CD8-positive, alpha-beta memory T cell (primary cell): ENCODE measurements around the gene UTRN. TPM values are rescaled to one million over a fixed set of nuclear protein-coding genes. Genes with fewer than 3 reads are reported as not detected.

ENCODE experiments used
- CTCF ChIA-PET: fragments of 350-600 bp; sonication (Branson Sonifier 250); formaldehyde crosslinking; loops from one replicate; lab custom pipeline; 2021; ENCODE audit warnings: antibody characterized with exemption; lab: Charles Lee
- POLR2A ChIA-PET: fragments of 350-600 bp; sonication (Branson Sonifier 250); formaldehyde crosslinking; loops from one replicate; lab custom pipeline; 2021; ENCODE audit warnings: antibody characterized with exemption; lab: Charles Lee
- DNase-seq, 5 donors: peaks; one replicate each; pipeline versions ENCODE4 v3.0.0 to v3.0.0-alpha.2; 2020 to 2022; ENCODE audit warnings: mixed read lengths in 1 of 5
- H3K27ac ChIP-seq: one replicate; pipeline ENCODE4 v1.7.0; 2013; ENCODE audit warnings: low read depth, mild to moderate bottlenecking, low read length, moderate library complexity
- H3K27me3 ChIP-seq: 2 replicates; pipeline ENCODE4 v1.7.0; 2013; ENCODE audit warnings: low read length, mild to moderate bottlenecking; ENCODE audit not compliant: insufficient read depth, poor library complexity, severe bottlenecking
- H3K36me3 ChIP-seq: 2 replicates; pipeline ENCODE4 v1.7.0; 2013; ENCODE audit warnings: mild to moderate bottlenecking, low read length, moderate library complexity; ENCODE audit not compliant: insufficient read depth
- H3K4me1 ChIP-seq: 2 replicates; pipeline ENCODE4 v1.7.0; 2013; ENCODE audit warnings: mild to moderate bottlenecking, low read length, moderate library complexity; ENCODE audit not compliant: insufficient read depth
- H3K4me3 ChIP-seq: 2 replicates; pipeline ENCODE4 v1.7.0; 2013; ENCODE audit warnings: mild to moderate bottlenecking, low read length
- H3K9me3 ChIP-seq: 2 replicates; pipeline ENCODE4 v1.7.0; 2013; ENCODE audit warnings: mild to moderate bottlenecking, low read length
- H3K27ac Mint-ChIP-seq, 8 donors: one replicate each; pipeline ENCODE4 v1.8.0; 2020 to 2021; ENCODE audit warnings: mixed read lengths in 8 of 8, mild to moderate bottlenecking in 6 of 8, inconsistent platforms in 3 of 8, moderate library complexity in 3 of 8
- H3K27me3 Mint-ChIP-seq, 2 donors: one replicate each; pipeline ENCODE4 v1.8.0; 2020 to 2021; ENCODE audit warnings: mixed read lengths in 2 of 2, mild to moderate bottlenecking in 1 of 2, moderate library complexity in 1 of 2
- H3K36me3 Mint-ChIP-seq, 3 donors: one replicate each; pipeline ENCODE4 v1.8.0; 2020 to 2021; ENCODE audit warnings: mixed read lengths in 3 of 3, inconsistent platforms in 1 of 3, mild to moderate bottlenecking in 1 of 3
- H3K4me1 Mint-ChIP-seq, 3 donors: one replicate each; pipeline ENCODE4 v1.8.0; 2020 to 2021; ENCODE audit warnings: mixed read lengths in 3 of 3, inconsistent platforms in 1 of 3, mild to moderate bottlenecking in 1 of 3
- H3K4me3 Mint-ChIP-seq, 7 donors: one replicate each; pipeline ENCODE4 v1.8.0; 2020 to 2021; ENCODE audit warnings: mixed read lengths in 7 of 7, mild to moderate bottlenecking in 6 of 7, moderate library complexity in 4 of 7, inconsistent platforms in 2 of 7
- H3K9me3 Mint-ChIP-seq, 5 donors: one replicate each; pipeline ENCODE4 v1.8.0; 2020 to 2022; ENCODE audit warnings: mixed read lengths in 5 of 5, mild to moderate bottlenecking in 3 of 5, moderate library complexity in 2 of 5, inconsistent platforms in 1 of 5
- polyA plus RNA-seq: library from polyadenylated mRNA; unstranded; fragments of 300-500 nt; fragmentation: Illumina TruSeq; gene quantifications from one replicate; pipeline ENCODE4 v1.2.3, GENCODE V29; 2021
- total RNA-seq, 2 experiments: library from RNA; stranded (reverse); gene quantifications; one replicate each; pipeline ENCODE4 v1.2.3, GENCODE V29; 2021

UTRN gene
- total and polyA plus RNA-seq, 3 experiments from 2014 or later = 42.7 to 96.8 (median 42.8) TPM

GRCh38 chr6:144295981-144296767 is 11.0 kb downstream of the UTRN start:
- H3K27me3 ChIP-seq = no peaks in the 10 kb centered on the region
- Mint-ChIP-seq H3K27ac (peak overlapping the region in 2 of 8 donors; percentile 42 to 83), H3K27me3 (no peaks in the 10 kb centered on the region), H3K4me1 (peaks cover 8 to 12% (median 10%) of the 10 kb centered on the region in 3 donors), H3K4me3 (no peak overlapping the region), H3K9me3 (no peaks in the 10 kb centered on the region), H3K36me3 (peaks cover 0 to 7% (median 3%) of the 10 kb centered on the region in 3 donors)
- H3K9me3 ChIP-seq = no peaks in the 10 kb centered on the region
- no peak overlapping the region for H3K27ac ChIP-seq
- no peaks in the 10 kb centered on the region for H3K36me3 ChIP-seq
- H3K4me1 ChIP-seq = no peaks in the 10 kb centered on the region
- DNase-seq = no peak
- H3K4me3 ChIP-seq = no peak overlapping the region
- ChIA-PET CTCF (interaction anchor here (1.2 kb wide), 1 partner anchor 8 kb away, joined by 3 read pairs; no protein-coding TSS in a partner anchor), POLR2A (no interaction called here)

GRCh38 chr6:144296973-144297372 is 11.8 kb downstream of the UTRN start:
- Histone ChIP-seq H3K4me1 (no peaks in the 10 kb centered on the region), H3K27me3 (no peaks in the 10 kb centered on the region), H3K9me3 (no peaks in the 10 kb centered on the region), H3K27ac (no peak overlapping the region), H3K4me3 (no peak overlapping the region), H3K36me3 (no peaks in the 10 kb centered on the region)
- POLR2A ChIA-PET = no interaction called here
- Mint-ChIP-seq H3K4me3 (no peak overlapping the region), H3K9me3 (no peaks in the 10 kb centered on the region), H3K27ac (peak overlapping the region in 2 of 8 donors; percentile 15 to 83), H3K36me3 (peaks cover 0 to 7% (median 3%) of the 10 kb centered on the region in 3 donors), H3K4me1 (peaks cover 6 to 10% (median 10%) of the 10 kb centered on the region in 3 donors), H3K27me3 (no peaks in the 10 kb centered on the region)
- CTCF ChIA-PET = no interaction called here
- no peak for DNase-seq

DNA sequence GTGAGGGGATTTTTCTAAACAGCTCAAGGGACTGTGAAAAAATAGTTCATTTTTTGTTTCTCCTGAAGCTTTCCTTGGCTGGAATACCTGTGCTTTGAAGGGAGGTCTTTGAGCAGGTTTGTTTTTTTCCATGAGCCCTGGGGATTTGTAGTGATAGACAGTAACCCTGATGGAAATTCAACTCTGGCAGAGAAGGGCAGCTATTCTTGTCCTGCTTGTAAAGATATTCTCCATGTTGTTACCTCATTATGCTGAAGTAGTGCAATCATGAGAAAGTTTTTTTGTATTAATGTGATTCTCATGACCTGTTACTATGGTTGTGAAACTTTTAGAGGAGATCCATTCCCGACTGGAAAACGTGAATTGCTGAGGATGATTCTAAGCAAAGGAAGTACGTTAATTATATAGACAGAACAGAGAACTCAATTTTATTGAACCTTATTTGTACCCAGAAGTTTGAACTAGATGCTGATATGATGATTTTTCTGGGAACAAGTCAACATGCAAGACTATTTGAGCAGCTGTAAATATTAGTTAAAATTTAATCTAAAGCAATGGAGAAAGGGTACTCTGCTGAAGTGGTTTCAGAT is 12.5 kb downstream of the UTRN start:
- Histone ChIP-seq H3K4me3 (no peak overlapping the region), H3K4me1 (peaks cover 2% of the 10 kb centered on the region), H3K9me3 (no peaks in the 10 kb centered on the region), H3K27me3 (no peaks in the 10 kb centered on the region), H3K36me3 (no peaks in the 10 kb centered on the region), H3K27ac (no peak overlapping the region)
- Mint-ChIP-seq H3K27ac (peak overlapping the region in 3 of 8 donors; percentile 6 to 38 (median 34)), H3K4me1 (peaks cover 9 to 13% (median 13%) of the 10 kb centered on the region in 3 donors), H3K36me3 (peaks cover 0 to 7% (median 3%) of the 10 kb centered on the region in 3 donors), H3K27me3 (no peaks in the 10 kb centered on the region), H3K9me3 (no peaks in the 10 kb centered on the region), H3K4me3 (no peak overlapping the region)
- no peak for DNase-seq
- POLR2A ChIA-PET = no interaction called here
- CTCF ChIA-PET = no interaction called here

DNA sequence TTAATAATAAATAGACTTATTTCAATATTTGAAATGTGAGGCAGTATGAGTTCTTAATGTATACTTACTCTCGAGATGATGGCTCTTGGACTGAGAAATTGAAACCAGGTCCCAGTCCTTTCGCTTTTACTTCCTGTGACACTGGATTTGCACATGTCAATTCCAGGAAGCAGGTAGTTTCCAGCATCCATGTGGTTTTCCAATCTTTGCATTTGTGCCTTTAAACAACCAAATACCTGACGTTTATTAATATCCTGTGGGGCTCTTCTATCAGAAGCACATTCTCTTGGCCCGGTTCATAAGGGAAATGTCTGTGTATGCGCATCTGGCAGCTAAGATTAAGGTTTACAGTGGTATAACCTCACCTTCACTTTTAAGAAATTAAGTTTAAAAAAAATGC is 13.1 kb downstream of the UTRN start:
- Mint-ChIP-seq H3K4me1 (peaks cover 15 to 19% (median 19%) of the 10 kb centered on the region in 3 donors), H3K9me3 (no peaks in the 10 kb centered on the region), H3K27me3 (no peaks in the 10 kb centered on the region), H3K36me3 (peaks cover 0 to 7% (median 3%) of the 10 kb centered on the region in 3 donors), H3K27ac (peak overlapping the region in 1 of 8 donors; percentile 20), H3K4me3 (no peak overlapping the region)
- no peak overlapping the region for H3K4me3 ChIP-seq
- H3K27me3 ChIP-seq = no peaks in the 10 kb centered on the region
- ChIA-PET POLR2A (no interaction called here), CTCF (no interaction called here)
- no peaks in the 10 kb centered on the region for H3K36me3 ChIP-seq
- H3K27ac ChIP-seq = no peak overlapping the region
- peaks cover 8% of the 10 kb centered on the region for H3K4me1 ChIP-seq
- H3K9me3 ChIP-seq = no peaks in the 10 kb centered on the region
- DNase-seq = no peak

- CTCF ChIA-PET = no interaction called here
- H3K9me3 ChIP-seq = no peaks in the 10 kb centered on the region
- no peaks in the 10 kb centered on the region for H3K27me3 ChIP-seq
- H3K4me3 ChIP-seq = no peak overlapping the region
- Mint-ChIP-seq H3K4me1 (peaks cover 22 to 26% (median 26%) of the 10 kb centered on the region in 3 donors), H3K4me3 (no peak overlapping the region), H3K27me3 (no peaks in the 10 kb centered on the region), H3K36me3 (peaks cover 0 to 7% (median 3%) of the 10 kb centered on the region in 3 donors), H3K27ac (peak overlapping the region in 1 of 8 donors; percentile 64), H3K9me3 (no peaks in the 10 kb centered on the region)
- H3K27ac ChIP-seq = no peak overlapping the region
- H3K36me3 ChIP-seq = no peaks in the 10 kb centered on the region
- POLR2A ChIA-PET = no interaction called here
- no peak for DNase-seq
- H3K4me1 ChIP-seq = peaks cover 15% of the 10 kb centered on the region
These were observed 13.8 kb downstream of the UTRN start for GRCh38 chr6:144298916-144299315.

DNA sequence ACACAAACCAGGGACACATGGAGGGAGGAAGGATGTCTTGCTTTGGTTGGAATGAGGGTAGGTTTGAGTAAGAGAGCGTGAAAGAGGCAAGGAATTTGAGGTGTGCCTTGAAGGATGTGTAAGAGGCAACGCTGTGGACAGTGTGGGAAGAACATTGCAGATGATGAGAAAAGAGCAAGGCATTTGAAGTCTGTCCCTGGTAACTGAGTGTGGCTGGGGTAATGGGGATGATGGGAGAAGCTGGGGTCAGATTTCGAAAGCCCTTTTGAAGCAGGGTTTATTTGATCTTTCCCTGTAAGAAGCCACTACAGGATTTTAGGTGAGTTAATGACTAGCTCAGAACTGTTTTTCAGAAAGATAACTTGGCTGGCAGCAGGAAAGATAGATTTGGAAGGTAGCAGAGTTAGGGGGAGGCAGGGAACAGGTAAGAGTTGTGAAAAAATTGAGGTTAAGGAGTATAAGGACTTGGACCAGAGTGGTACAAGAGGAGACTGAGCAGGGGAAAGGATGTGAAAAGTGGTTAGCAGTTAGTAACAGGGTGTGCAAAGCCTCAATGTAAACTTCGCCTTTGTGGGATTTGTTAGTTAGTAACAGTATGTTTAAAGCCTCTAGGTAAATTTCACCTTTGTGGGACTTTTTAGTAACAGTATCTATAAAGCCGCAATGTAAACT is 17.7 kb downstream of the UTRN start:
- H3K27me3 ChIP-seq = no peaks in the 10 kb centered on the region
- no peaks in the 10 kb centered on the region for H3K36me3 ChIP-seq
- CTCF ChIA-PET = no interaction called here
- peak overlapping the region in 7 of 8 donors; percentile 14 to 72 (median 40) for H3K27ac Mint-ChIP-seq
- H3K9me3 Mint-ChIP-seq = no peaks in the 10 kb centered on the region
- H3K27ac ChIP-seq = no peak overlapping the region
- POLR2A ChIA-PET = no interaction called here
- H3K4me1 Mint-ChIP-seq = peaks cover 40 to 49% (median 43%) of the 10 kb centered on the region in 3 donors
- no peaks in the 10 kb centered on the region for H3K9me3 ChIP-seq
- peak overlapping the region in 6 of 7 donors; percentile 1 to 52 (median 18) for H3K4me3 Mint-ChIP-seq
- no peaks in the 10 kb centered on the region for H3K27me3 Mint-ChIP-seq
- peaks cover 0 to 2% (median 0%) of the 10 kb centered on the region in 3 donors for H3K36me3 Mint-ChIP-seq
- peak in 1 of 5 donors; percentile 10 for DNase-seq
- H3K4me3 ChIP-seq = no peak overlapping the region
- H3K4me1 ChIP-seq = peaks cover 34% of the 10 kb centered on the region

DNA sequence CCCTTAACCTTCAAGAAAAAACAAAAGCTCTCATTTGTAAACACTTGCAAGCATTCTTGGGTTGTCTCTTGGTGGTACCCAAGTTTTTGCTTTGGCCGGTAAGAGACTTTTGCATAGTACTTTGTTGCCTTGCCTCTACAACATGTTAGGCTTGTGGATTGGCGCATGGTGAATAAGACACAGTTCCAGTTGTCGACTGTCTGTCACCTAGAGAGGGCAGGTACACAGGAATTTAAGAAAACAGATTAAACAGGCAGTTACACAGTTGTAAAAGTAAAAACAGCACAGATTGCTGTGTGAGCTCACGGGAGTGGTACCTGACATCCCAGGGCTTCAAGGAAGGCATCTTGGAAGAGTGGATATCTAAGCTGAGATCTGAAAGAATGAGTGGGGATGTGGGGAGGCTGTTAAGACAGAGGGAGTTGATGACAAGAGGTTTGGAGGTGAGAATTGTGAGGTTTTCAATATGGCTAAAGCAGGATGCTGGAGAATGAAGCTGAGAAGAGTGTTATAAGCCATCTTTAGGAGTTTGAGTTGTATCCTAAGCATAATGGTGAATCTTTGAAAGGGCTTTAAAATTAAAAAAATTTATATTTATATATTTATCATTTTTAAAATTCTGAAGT is 19.2 kb downstream of the UTRN start:
- no peaks in the 10 kb centered on the region for H3K9me3 ChIP-seq
- H3K4me1 Mint-ChIP-seq = peaks cover 45 to 47% (median 45%) of the 10 kb centered on the region in 3 donors
- H3K27me3 Mint-ChIP-seq = no peaks in the 10 kb centered on the region
- H3K27me3 ChIP-seq = no peaks in the 10 kb centered on the region
- DNase-seq = peak in 1 of 5 donors; percentile 26
- no peak overlapping the region for H3K27ac ChIP-seq
- CTCF ChIA-PET = interaction anchor here (1.0 kb wide), 2 partner anchors 9 to 177 kb away, joined by 3 read pairs; no protein-coding TSS in a partner anchor
- H3K36me3 ChIP-seq = no peaks in the 10 kb centered on the region
- POLR2A ChIA-PET = interaction anchor here (1.2 kb wide), 1 partner anchor 14 kb away, joined by 3 read pairs; no protein-coding TSS in a partner anchor
- H3K4me1 ChIP-seq = peaks cover 34% of the 10 kb centered on the region
- no peaks in the 10 kb centered on the region for H3K9me3 Mint-ChIP-seq
- peaks cover 0 to 10% (median 8%) of the 10 kb centered on the region in 3 donors for H3K36me3 Mint-ChIP-seq
- peak overlapping the region in 7 of 8 donors; percentile 26 to 94 (median 62) for H3K27ac Mint-ChIP-seq
- no peak overlapping the region for H3K4me3 ChIP-seq
- peak overlapping the region; percentile 0 to 78 (median 51) for H3K4me3 Mint-ChIP-seq
